ENCODE results near the gene PIP5K1B. TPM values are rescaled to one million over a fixed set of nuclear protein-coding genes. Genes with fewer than 3 reads are reported as not detected.
A peak's percentile ranks its signal among the peaks of the same experiment; 100 is the strongest.

PIP5K1B gene
- total RNA-seq, 1 donor from 2014 or later: 71.9 TPM

- no peak for DNase-seq
- Histone ChIP-seq H3K9me3 (replicated peaks) (no peaks in the 10 kb centered on the region), H3K27ac (replicated peaks) (peak overlapping the region; percentile 79), H3K27me3 (ENCODE audit: low read depth) (no peaks in the 10 kb centered on the region), H3K36me3 (no peaks in the 10 kb centered on the region), H3K4me3 (peak overlapping the region; percentile 61), H3K4me1 (peaks cover 38% of the 10 kb centered on the region)
- no peak for TF ChIP-seq CTCF (IDR thresholded peaks at IDR 0.05; ENCODE audit: borderline replicate concordance)
- intact Hi-C loops (cut with micrococcal nuclease): no loop called here
Observed at GRCh38 chr9:68975365-68976043, 270.5 kb downstream of the PIP5K1B start.

GRCh38 chr9:68978066-68978465 is 273.0 kb downstream of the PIP5K1B start:
- DNase-seq: no peak
- no peak for TF ChIP-seq CTCF (IDR thresholded peaks at IDR 0.05; ENCODE audit: borderline replicate concordance)
- intact Hi-C loops (cut with micrococcal nuclease): no loop called here
- Histone ChIP-seq H3K4me1 (peaks cover 58% of the 10 kb centered on the region), H3K4me3 (no peak overlapping the region), H3K27me3 (ENCODE audit: low read depth) (no peaks in the 10 kb centered on the region), H3K27ac (replicated peaks) (peak overlapping the region; percentile 89), H3K36me3 (no peaks in the 10 kb centered on the region), H3K9me3 (replicated peaks) (no peaks in the 10 kb centered on the region)

- DNase-seq: no peak
- no peaks in the 10 kb centered on the region for H3K27me3 ChIP-seq (ENCODE audit: low read depth)
- TF ChIP-seq CTCF (IDR thresholded peaks at IDR 0.05; ENCODE audit: borderline replicate concordance): no peak
- intact Hi-C loops (cut with micrococcal nuclease): no loop called here
- H3K4me1 ChIP-seq: peaks cover 61% of the 10 kb centered on the region
- no peak overlapping the region for H3K4me3 ChIP-seq
- H3K9me3 ChIP-seq (replicated peaks): no peaks in the 10 kb centered on the region
- H3K27ac ChIP-seq (replicated peaks): peak overlapping the region; percentile 89
- H3K36me3 ChIP-seq: no peaks in the 10 kb centered on the region
Observed at GRCh38 chr9:68978501-68978900, 273.5 kb downstream of the PIP5K1B start.

- H3K36me3 ChIP-seq: no peaks in the 10 kb centered on the region
- H3K4me1 ChIP-seq: peaks cover 71% of the 10 kb centered on the region
- no peaks in the 10 kb centered on the region for H3K9me3 ChIP-seq (replicated peaks)
- peak; percentile 58 for DNase-seq
- intact Hi-C loops (cut with micrococcal nuclease): no loop called here
- no peak overlapping the region for H3K4me3 ChIP-seq
- no peak for TF ChIP-seq CTCF (IDR thresholded peaks at IDR 0.05; ENCODE audit: borderline replicate concordance)
- H3K27me3 ChIP-seq (ENCODE audit: low read depth): no peaks in the 10 kb centered on the region
- H3K27ac ChIP-seq (replicated peaks): peak overlapping the region; percentile 89
Observed at GRCh38 chr9:68979538-68980314, 274.7 kb downstream of the PIP5K1B start.

- Histone ChIP-seq H3K36me3 (no peaks in the 10 kb centered on the region), H3K4me1 (peaks cover 69% of the 10 kb centered on the region), H3K4me3 (no peak overlapping the region), H3K9me3 (replicated peaks) (no peaks in the 10 kb centered on the region), H3K27me3 (ENCODE audit: low read depth) (no peaks in the 10 kb centered on the region), H3K27ac (replicated peaks) (peak overlapping the region; percentile 89)
- DNase-seq: no peak
- TF ChIP-seq CTCF (IDR thresholded peaks at IDR 0.05; ENCODE audit: borderline replicate concordance): no peak
- intact Hi-C loops (cut with micrococcal nuclease): no loop called here
Observed at GRCh38 chr9:68980341-68980914, 275.4 kb downstream of the PIP5K1B start.

Data from left ventricle myocardium inferior (tissue), 1 donor.